Measurements from ENCODE around the gene FOXF1. TPM values are rescaled to one million over a fixed set of nuclear protein-coding genes. Genes with fewer than 3 reads are reported as not detected.

Gene FOXF1
- polyA plus RNA-seq, 1 donor (not counting 4 experiments of a cell fraction or from before 2014, with no cell fraction given), result not detected

GRCh38 chr16:86558355-86559193 lies 48.2 kb downstream of the FOXF1 start:
- no peak overlapping the region for H3K4me2 ChIP-seq (ENCODE audit: control insufficient read depth, extremely low read depth, insufficient read depth, low read depth, low read length)
- peaks cover 15% of the 10 kb centered on the region for H3K4me1 ChIP-seq (ENCODE audit: control insufficient read depth, extremely low read depth, insufficient read depth, low read length)

GRCh38 chr16:86559802-86560305 lies 49.5 kb downstream of the FOXF1 start:
- Histone ChIP-seq H4K20me1 (ENCODE audit: control insufficient read depth, extremely low read depth, insufficient read depth, low read length) (no peaks in the 10 kb centered on the region), H3K9ac (ENCODE audit: control insufficient read depth, extremely low read depth, insufficient read depth, low read length) (no peak overlapping the region), H3K27me3 (ENCODE audit: control insufficient read depth, extremely low read depth, insufficient read depth, low read length) (peaks cover 15% of the 10 kb centered on the region), H3K36me3 (ENCODE audit: control insufficient read depth in 2 of 2, extremely low read depth in 1 of 2, insufficient read depth in 2 of 2, low read length in 2 of 2) (no peaks in the 10 kb centered on the region), H3K9me1 (ENCODE audit: control insufficient read depth, extremely low read depth, insufficient read depth, low read length) (no peaks in the 10 kb centered on the region), H3K9me3 (ENCODE audit: control insufficient read depth, low read depth, low read length) (no peaks in the 10 kb centered on the region), H3K4me3 (ENCODE audit: control insufficient read depth in 2 of 3, extremely low read depth in 1 of 3, insufficient read depth in 2 of 3, low read depth in 1 of 3, low read length in 3 of 3) (no peak overlapping the region), H3K79me2 (ENCODE audit: control insufficient read depth, insufficient read depth, low read length) (no peaks in the 10 kb centered on the region), H3K4me2 (ENCODE audit: control insufficient read depth, extremely low read depth, insufficient read depth, low read depth, low read length) (no peak overlapping the region), H3K27ac (ENCODE audit: control insufficient read depth, insufficient read depth, low read length) (no peak overlapping the region), H2AFZ (ENCODE audit: control insufficient read depth, low read length) (no peak overlapping the region), H3K4me1 (ENCODE audit: control insufficient read depth, extremely low read depth, insufficient read depth, low read length) (peaks cover 17% of the 10 kb centered on the region)
- dilution Hi-C loops (cut with MboI; ENCODE audit: extremely low pct_ligation_motif_present, low sequenced_read_pairs), result loop anchor here (25.0 kb wide), 1 partner anchor 702 kb away; no protein-coding TSS in a partner anchor
- no peak for TF ChIP-seq EZH2 (IDR thresholded peaks at IDR 0.05; ENCODE audit: low read length)
- FAIRE-seq, result no peak
- DNase-seq (ENCODE audit: low read depth, low spot score), result no peak

More at GRCh38 chr16:86558355-86559193, 48.2 kb downstream of the FOXF1 start:
- H3K9ac ChIP-seq (ENCODE audit: control insufficient read depth, extremely low read depth, insufficient read depth, low read length), result no peak overlapping the region
- DNase-seq (ENCODE audit: low read depth, low spot score) (no peak), FAIRE-seq (no peak)
- no peaks in the 10 kb centered on the region for H3K36me3 ChIP-seq (ENCODE audit: control insufficient read depth in 2 of 2, extremely low read depth in 1 of 2, insufficient read depth in 2 of 2, low read length in 2 of 2)
- peaks cover 9% of the 10 kb centered on the region for H3K79me2 ChIP-seq (ENCODE audit: control insufficient read depth, insufficient read depth, low read length)
- peaks cover 5% of the 10 kb centered on the region for H3K27me3 ChIP-seq (ENCODE audit: control insufficient read depth, extremely low read depth, insufficient read depth, low read length)
- H3K9me3 ChIP-seq (ENCODE audit: control insufficient read depth, low read depth, low read length), result no peaks in the 10 kb centered on the region
- no peak overlapping the region for H3K4me3 ChIP-seq (ENCODE audit: control insufficient read depth in 2 of 3, extremely low read depth in 1 of 3, insufficient read depth in 2 of 3, low read depth in 1 of 3, low read length in 3 of 3)
- H2AFZ ChIP-seq (ENCODE audit: control insufficient read depth, low read length), result no peak overlapping the region
- no peaks in the 10 kb centered on the region for H3K9me1 ChIP-seq (ENCODE audit: control insufficient read depth, extremely low read depth, insufficient read depth, low read length)
- dilution Hi-C loops (cut with MboI; ENCODE audit: extremely low pct_ligation_motif_present, low sequenced_read_pairs), result loop anchor here (25.0 kb wide), 1 partner anchor 704 kb away; no protein-coding TSS in a partner anchor
- no peak overlapping the region for H3K27ac ChIP-seq (ENCODE audit: control insufficient read depth, insufficient read depth, low read length)
- TF ChIP-seq EZH2 (IDR thresholded peaks at IDR 0.05; ENCODE audit: low read length), result no peak
- TF ChIP-seq, protein P1, sequence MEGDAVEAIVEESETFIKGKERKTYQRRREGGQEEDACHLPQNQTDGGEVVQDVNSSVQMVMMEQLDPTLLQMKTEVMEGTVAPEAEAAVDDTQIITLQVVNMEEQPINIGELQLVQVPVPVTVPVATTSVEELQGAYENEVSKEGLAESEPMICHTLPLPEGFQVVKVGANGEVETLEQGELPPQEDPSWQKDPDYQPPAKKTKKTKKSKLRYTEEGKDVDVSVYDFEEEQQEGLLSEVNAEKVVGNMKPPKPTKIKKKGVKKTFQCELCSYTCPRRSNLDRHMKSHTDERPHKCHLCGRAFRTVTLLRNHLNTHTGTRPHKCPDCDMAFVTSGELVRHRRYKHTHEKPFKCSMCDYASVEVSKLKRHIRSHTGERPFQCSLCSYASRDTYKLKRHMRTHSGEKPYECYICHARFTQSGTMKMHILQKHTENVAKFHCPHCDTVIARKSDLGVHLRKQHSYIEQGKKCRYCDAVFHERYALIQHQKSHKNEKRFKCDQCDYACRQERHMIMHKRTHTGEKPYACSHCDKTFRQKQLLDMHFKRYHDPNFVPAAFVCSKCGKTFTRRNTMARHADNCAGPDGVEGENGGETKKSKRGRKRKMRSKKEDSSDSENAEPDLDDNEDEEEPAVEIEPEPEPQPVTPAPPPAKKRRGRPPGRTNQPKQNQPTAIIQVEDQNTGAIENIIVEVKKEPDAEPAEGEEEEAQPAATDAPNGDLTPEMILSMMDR (optimal IDR thresholded peaks at IDR 0.05 in 1 of 3, IDR thresholded peaks at IDR 0.05 in 1 of 3, conservative IDR thresholded peaks at IDR 0.05 in 1 of 3; ENCODE audit: extremely low read depth in 1 of 3, insufficient read depth in 2 of 3, low read length in 3 of 3), result no peak
- no peaks in the 10 kb centered on the region for H4K20me1 ChIP-seq (ENCODE audit: control insufficient read depth, extremely low read depth, insufficient read depth, low read length)

All from keratinocyte (primary cell).